ENCODE data around the gene TNFSF18. TPM values are rescaled to one million over a fixed set of nuclear protein-coding genes. Genes with fewer than 3 reads are reported as not detected.

The TNFSF18 gene
- total RNA-seq, 3 donors from 2014 or later (not counting 1 experiment from before 2014, with no cell fraction given): 0.18 TPM; not detected in 2

DNA sequence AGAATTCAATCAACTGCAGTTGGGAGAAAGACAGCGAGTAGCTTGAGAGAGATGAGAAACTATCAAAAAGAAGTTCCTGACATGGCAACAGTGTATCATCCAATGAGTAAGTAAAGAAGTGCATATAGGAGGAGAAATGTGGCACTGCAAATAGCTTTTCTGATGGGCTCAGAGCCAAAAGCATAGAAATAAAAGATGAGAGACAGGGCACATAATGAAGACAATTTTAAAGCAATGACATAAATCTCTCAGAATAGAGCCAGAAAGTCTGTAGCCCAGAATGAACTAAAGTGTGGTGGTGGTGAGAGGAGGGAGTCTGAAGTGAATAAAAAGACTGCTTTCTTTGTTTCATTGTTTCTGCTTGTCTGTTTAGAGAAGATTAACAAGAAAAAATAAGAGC is 34.3 kb downstream of the TNFSF18 start:
- Histone ChIP-seq H3K27me3 (ENCODE audit: control insufficient read depth, insufficient read depth, low read length) (no peaks in the 10 kb centered on the region), H3K4me3 (ENCODE audit: low read length) (no peak overlapping the region), H3K9me3 (ENCODE audit: control insufficient read depth, insufficient read depth, low read length) (no peaks in the 10 kb centered on the region), H3K36me3 (ENCODE audit: control insufficient read depth, insufficient read depth, low read length) (no peaks in the 10 kb centered on the region), H3K27ac (ENCODE audit: low read length) (no peak overlapping the region), H3K4me1 (ENCODE audit: control insufficient read depth, insufficient read depth, low read length) (no peaks in the 10 kb centered on the region)
- WGBS (ENCODE audit: insufficient coverage): 100% methylated on average over 1 of the region's 1 CpG
- H3K4me3 Mint-ChIP-seq: no peak overlapping the region
- no peaks in the 10 kb centered on the region for H3K36me3 Mint-ChIP-seq
- H3K27me3 Mint-ChIP-seq (ENCODE audit: low read depth in 2 of 2): peaks cover 0 to 2% of the 10 kb centered on the region in 2 donors
- H3K9me3 Mint-ChIP-seq: no peaks in the 10 kb centered on the region
- H3K4me1 Mint-ChIP-seq: peaks cover 0 to 4% of the 10 kb centered on the region in 2 donors
- no peak for DNase-seq
- TF ChIP-seq, protein P1, sequence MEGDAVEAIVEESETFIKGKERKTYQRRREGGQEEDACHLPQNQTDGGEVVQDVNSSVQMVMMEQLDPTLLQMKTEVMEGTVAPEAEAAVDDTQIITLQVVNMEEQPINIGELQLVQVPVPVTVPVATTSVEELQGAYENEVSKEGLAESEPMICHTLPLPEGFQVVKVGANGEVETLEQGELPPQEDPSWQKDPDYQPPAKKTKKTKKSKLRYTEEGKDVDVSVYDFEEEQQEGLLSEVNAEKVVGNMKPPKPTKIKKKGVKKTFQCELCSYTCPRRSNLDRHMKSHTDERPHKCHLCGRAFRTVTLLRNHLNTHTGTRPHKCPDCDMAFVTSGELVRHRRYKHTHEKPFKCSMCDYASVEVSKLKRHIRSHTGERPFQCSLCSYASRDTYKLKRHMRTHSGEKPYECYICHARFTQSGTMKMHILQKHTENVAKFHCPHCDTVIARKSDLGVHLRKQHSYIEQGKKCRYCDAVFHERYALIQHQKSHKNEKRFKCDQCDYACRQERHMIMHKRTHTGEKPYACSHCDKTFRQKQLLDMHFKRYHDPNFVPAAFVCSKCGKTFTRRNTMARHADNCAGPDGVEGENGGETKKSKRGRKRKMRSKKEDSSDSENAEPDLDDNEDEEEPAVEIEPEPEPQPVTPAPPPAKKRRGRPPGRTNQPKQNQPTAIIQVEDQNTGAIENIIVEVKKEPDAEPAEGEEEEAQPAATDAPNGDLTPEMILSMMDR (IDR thresholded peaks at IDR 0.05): no peak
- ATAC-seq: no peak
- no peak overlapping the region for H3K27ac Mint-ChIP-seq
- intact Hi-C loops (cut with micrococcal nuclease): no loop called here

DNA sequence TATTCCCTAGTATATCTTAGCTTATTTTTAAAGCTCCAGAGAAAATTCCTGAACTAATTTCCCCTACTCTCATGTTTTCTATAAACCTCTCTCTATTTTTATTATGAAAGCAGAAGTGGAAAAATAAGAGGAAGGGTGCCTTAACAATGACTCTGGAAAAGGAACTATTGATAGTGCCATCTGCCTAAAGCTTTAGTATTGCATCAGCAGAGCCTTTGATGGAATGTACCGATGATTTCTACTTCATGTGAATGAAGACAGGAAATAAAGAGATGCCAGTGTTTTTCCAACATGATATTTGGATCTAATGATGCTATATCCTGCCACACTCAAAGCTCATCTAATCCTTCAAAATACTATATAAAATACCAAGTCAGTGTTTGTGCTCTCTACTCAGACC is 35.1 kb downstream of the TNFSF18 start:
- intact Hi-C loops (cut with micrococcal nuclease): no loop called here
- no peak for ATAC-seq
- TF ChIP-seq, protein P1 (IDR thresholded peaks at IDR 0.05): no peak
- no peak overlapping the region for H3K27ac Mint-ChIP-seq
- H3K36me3 Mint-ChIP-seq: no peaks in the 10 kb centered on the region
- WGBS (ENCODE audit: insufficient coverage): 43% methylated on average over 1 of the region's 1 CpG
- H3K9me3 Mint-ChIP-seq: no peaks in the 10 kb centered on the region
- Histone ChIP-seq H3K4me1 (ENCODE audit: control insufficient read depth, insufficient read depth, low read length) (no peaks in the 10 kb centered on the region), H3K9me3 (ENCODE audit: control insufficient read depth, insufficient read depth, low read length) (no peaks in the 10 kb centered on the region), H3K27ac (ENCODE audit: low read length) (no peak overlapping the region), H3K36me3 (ENCODE audit: control insufficient read depth, insufficient read depth, low read length) (no peaks in the 10 kb centered on the region), H3K4me3 (ENCODE audit: low read length) (no peak overlapping the region), H3K27me3 (ENCODE audit: control insufficient read depth, insufficient read depth, low read length) (no peaks in the 10 kb centered on the region)
- no peak overlapping the region for H3K4me3 Mint-ChIP-seq
- peaks cover 0 to 4% of the 10 kb centered on the region in 2 donors for H3K4me1 Mint-ChIP-seq
- no peak for DNase-seq
- H3K27me3 Mint-ChIP-seq (ENCODE audit: low read depth in 2 of 2): no peaks in the 10 kb centered on the region

DNA sequence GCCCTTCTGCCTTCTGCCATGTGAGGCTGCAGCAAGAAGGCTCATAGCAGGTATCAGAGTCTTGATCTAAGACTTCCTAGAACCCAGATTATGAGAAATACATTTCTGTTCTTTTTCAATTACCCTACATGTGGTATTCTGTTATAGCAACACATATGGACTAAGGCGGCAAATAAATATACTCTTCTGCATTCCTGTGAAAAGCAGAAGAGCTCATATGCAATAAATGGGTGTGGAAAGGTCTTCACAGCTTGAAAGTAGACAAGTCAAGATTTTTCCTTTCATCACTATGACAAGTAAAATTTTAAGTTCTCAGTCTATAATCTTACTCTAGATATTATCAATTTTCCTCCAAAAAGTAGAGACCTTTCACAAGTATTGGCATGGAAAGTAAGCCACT is 36.6 kb downstream of the TNFSF18 start:
- DNase-seq (no peak), ATAC-seq (no peak)
- Mint-ChIP-seq H3K27ac (no peak overlapping the region), H3K36me3 (no peaks in the 10 kb centered on the region), H3K4me3 (no peak overlapping the region), H3K4me1 (peaks cover 0 to 4% of the 10 kb centered on the region in 2 donors), H3K27me3 (ENCODE audit: low read depth in 2 of 2) (no peaks in the 10 kb centered on the region), H3K9me3 (no peaks in the 10 kb centered on the region)
- H3K4me3 ChIP-seq (ENCODE audit: low read length): no peak overlapping the region
- TF ChIP-seq, protein P1 (IDR thresholded peaks at IDR 0.05): no peak
- H3K36me3 ChIP-seq (ENCODE audit: control insufficient read depth, insufficient read depth, low read length): no peaks in the 10 kb centered on the region
- H3K27ac ChIP-seq (ENCODE audit: low read length): no peak overlapping the region
- H3K9me3 ChIP-seq (ENCODE audit: control insufficient read depth, insufficient read depth, low read length): no peaks in the 10 kb centered on the region
- H3K4me1 ChIP-seq (ENCODE audit: control insufficient read depth, insufficient read depth, low read length): no peaks in the 10 kb centered on the region
- intact Hi-C loops (cut with micrococcal nuclease): no loop called here
- WGBS (ENCODE audit: insufficient coverage): 60% methylated on average over 1 of the region's 1 CpG
- no peaks in the 10 kb centered on the region for H3K27me3 ChIP-seq (ENCODE audit: control insufficient read depth, insufficient read depth, low read length)

DNA sequence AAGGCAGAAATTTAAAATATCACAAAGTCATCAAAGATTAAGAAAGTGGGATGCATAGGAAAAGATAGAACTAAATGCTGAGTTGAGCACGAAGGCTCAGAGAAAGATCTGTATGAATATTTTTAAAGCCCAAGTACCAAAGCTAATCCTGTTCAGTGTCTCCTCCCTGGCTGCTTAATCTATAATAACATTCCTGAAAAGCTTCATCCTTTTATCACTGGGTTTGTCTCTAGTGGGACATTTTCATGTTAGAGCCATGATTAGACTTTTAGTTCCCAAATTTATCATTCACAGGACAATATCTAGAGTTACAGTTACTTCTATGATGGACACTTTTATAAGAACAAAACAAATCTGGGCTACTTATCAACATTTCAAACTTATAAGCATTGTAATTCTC is 38.6 kb downstream of the TNFSF18 start:
- DNase-seq (no peak), ATAC-seq (no peak)
- Histone ChIP-seq H3K9me3 (ENCODE audit: control insufficient read depth, insufficient read depth, low read length) (no peaks in the 10 kb centered on the region), H3K4me1 (ENCODE audit: control insufficient read depth, insufficient read depth, low read length) (no peaks in the 10 kb centered on the region), H3K36me3 (ENCODE audit: control insufficient read depth, insufficient read depth, low read length) (no peaks in the 10 kb centered on the region), H3K27me3 (ENCODE audit: control insufficient read depth, insufficient read depth, low read length) (no peaks in the 10 kb centered on the region), H3K27ac (ENCODE audit: low read length) (no peak overlapping the region), H3K4me3 (ENCODE audit: low read length) (no peak overlapping the region)
- Mint-ChIP-seq H3K27ac (no peak overlapping the region), H3K27me3 (ENCODE audit: low read depth in 2 of 2) (no peaks in the 10 kb centered on the region), H3K4me3 (no peak overlapping the region), H3K36me3 (peaks cover 3% of the 10 kb centered on the region), H3K4me1 (no peaks in the 10 kb centered on the region), H3K9me3 (peaks cover 0 to 2% of the 10 kb centered on the region in 2 donors)
- TF ChIP-seq, protein P1 (IDR thresholded peaks at IDR 0.05): no peak
- intact Hi-C loops (cut with micrococcal nuclease): no loop called here
- 100% methylated on average over 1 of the region's 1 CpG for WGBS (ENCODE audit: insufficient coverage)
